IPS-18c (cell line): ENCODE results near the gene FILIP1.

Experiments
- H3K4me3 ChIP-seq: 2 replicates; pipeline ENCODE4 v1.7.0; 2013; ENCODE audit warnings: low read depth, mild to moderate bottlenecking, low read length, moderate library complexity; ENCODE audit not compliant: insufficient read depth
- H3K9me3 ChIP-seq: one replicate; pipeline ENCODE4 v1.6.1; 2013; ENCODE audit warnings: mild to moderate bottlenecking, low read length, moderate library complexity; ENCODE audit not compliant: control insufficient read depth, insufficient read depth

FILIP1 gene

GRCh38 chr6:75382634-75382900 is 111.0 kb downstream of the FILIP1 start:
- H3K4me3 ChIP-seq, result no peak overlapping the region
- H3K9me3 ChIP-seq, result no peaks in the 10 kb centered on the region

GRCh38 chr6:75381877-75382633 is 111.5 kb downstream of the FILIP1 start:
- Histone ChIP-seq H3K4me3 (no peak overlapping the region), H3K9me3 (no peaks in the 10 kb centered on the region)

- Histone ChIP-seq H3K9me3 (no peaks in the 10 kb centered on the region), H3K4me3 (no peak overlapping the region)
These were observed 114.1 kb downstream of the FILIP1 start for GRCh38 chr6:75379536-75379935.

- no peaks in the 10 kb centered on the region for H3K9me3 ChIP-seq
- no peak overlapping the region for H3K4me3 ChIP-seq
These were observed 115.5 kb downstream of the FILIP1 start for GRCh38 chr6:75378101-75378500.

GRCh38 chr6:75377386-75377785 is 116.2 kb downstream of the FILIP1 start:
- Histone ChIP-seq H3K4me3 (no peak overlapping the region), H3K9me3 (no peaks in the 10 kb centered on the region)

- Histone ChIP-seq H3K9me3 (no peaks in the 10 kb centered on the region), H3K4me3 (no peak overlapping the region)
These were observed 117.1 kb downstream of the FILIP1 start for GRCh38 chr6:75376347-75377024.

- Histone ChIP-seq H3K4me3 (no peak overlapping the region), H3K9me3 (no peaks in the 10 kb centered on the region)
These were observed 118.6 kb downstream of the FILIP1 start for GRCh38 chr6:75374961-75375400.

GRCh38 chr6:75372884-75373283 is 120.7 kb downstream of the FILIP1 start:
- no peak overlapping the region for H3K4me3 ChIP-seq
- no peaks in the 10 kb centered on the region for H3K9me3 ChIP-seq

- Histone ChIP-seq H3K9me3 (no peaks in the 10 kb centered on the region), H3K4me3 (no peak overlapping the region)
These were observed 123.6 kb downstream of the FILIP1 start for GRCh38 chr6:75370011-75370410.

GRCh38 chr6:75368864-75369402 is 124.7 kb downstream of the FILIP1 start:
- no peaks in the 10 kb centered on the region for H3K9me3 ChIP-seq
- H3K4me3 ChIP-seq, result no peak overlapping the region

- no peak overlapping the region for H3K4me3 ChIP-seq
- no peaks in the 10 kb centered on the region for H3K9me3 ChIP-seq
These were observed 125.3 kb downstream of the FILIP1 start for GRCh38 chr6:75368151-75368779.

- Histone ChIP-seq H3K9me3 (no peaks in the 10 kb centered on the region), H3K4me3 (no peak overlapping the region)
These were observed 130.3 kb downstream of the FILIP1 start for GRCh38 chr6:75363304-75363703.

GRCh38 chr6:75353644-75354043 is 140.0 kb downstream of the FILIP1 start:
- no peaks in the 10 kb centered on the region for H3K9me3 ChIP-seq
- no peak overlapping the region for H3K4me3 ChIP-seq

GRCh38 chr6:75351570-75351969 is 142.0 kb downstream of the FILIP1 start:
- Histone ChIP-seq H3K9me3 (no peaks in the 10 kb centered on the region), H3K4me3 (no peak overlapping the region)

- Histone ChIP-seq H3K9me3 (no peaks in the 10 kb centered on the region), H3K4me3 (no peak overlapping the region)
These were observed 142.8 kb downstream of the FILIP1 start for GRCh38 chr6:75350808-75351207.

- H3K9me3 ChIP-seq, result no peaks in the 10 kb centered on the region
- peak overlapping the region; percentile 49 for H3K4me3 ChIP-seq
These were observed 143.4 kb downstream of the FILIP1 start for GRCh38 chr6:75350156-75350555.

- Histone ChIP-seq H3K4me3 (peak overlapping the region; percentile 49), H3K9me3 (no peaks in the 10 kb centered on the region)
These were observed 144.2 kb downstream of the FILIP1 start for GRCh38 chr6:75349262-75349984.
